CD4-positive, CD25-positive, alpha-beta regulatory T cell (primary cell): ENCODE results near the gene ARHGAP45. TPM values are rescaled to one million over a fixed set of nuclear protein-coding genes. Genes with fewer than 3 reads are reported as not detected.

Experiments
- ATAC-seq, 2 donors: fragments of 150-1000 bp; cut with Tn5 transposase; one replicate each; pipeline ENCODE4 v1.10.0; 2021; ENCODE audit warnings: low read depth in 2 of 2, moderate number of reproducible peaks in 2 of 2, moderate library complexity in 1 of 2
- DNase-seq, 3 donors: peaks; one replicate each; pipeline versions ENCODE4 v3.0.0 to v3.0.0-alpha.2; 2012 to 2022; ENCODE audit warnings: mixed read lengths in 1 of 3
- H3K27ac ChIP-seq: one replicate; pipeline ENCODE4 v1.7.0; 2013; ENCODE audit warnings: mild to moderate bottlenecking, low read length; ENCODE audit not compliant: insufficient read depth, poor library complexity, severe bottlenecking
- H3K27me3 ChIP-seq: one replicate; pipeline ENCODE4 v1.7.0; 2013; ENCODE audit warnings: low read length; ENCODE audit not compliant: control insufficient read depth, insufficient read depth
- H3K36me3 ChIP-seq: one replicate; pipeline ENCODE4 v1.7.0; 2013; ENCODE audit warnings: mild to moderate bottlenecking, low read length, moderate library complexity; ENCODE audit not compliant: control insufficient read depth, insufficient read depth
- H3K4me1 ChIP-seq: 2 replicates; pipeline ENCODE4 v1.7.0; 2013; ENCODE audit warnings: mild to moderate bottlenecking, low read length; ENCODE audit not compliant: insufficient read depth, control insufficient read depth, poor library complexity, severe bottlenecking
- H3K4me3 ChIP-seq: one replicate; pipeline ENCODE4 v1.7.0; 2013; ENCODE audit warnings: low read depth, mild to moderate bottlenecking, low read length, moderate library complexity
- H3K9me3 ChIP-seq, 2 experiments: 1 replicate in 1 of 2; 2 replicates in 1 of 2; pipeline ENCODE4 v1.7.0; 2013; ENCODE audit warnings: low read length in 2 of 2, mild to moderate bottlenecking in 1 of 2, moderate library complexity in 1 of 2; ENCODE audit not compliant: control insufficient read depth in 2 of 2
- H3K27ac Mint-ChIP-seq, 3 donors: one replicate each; pipeline ENCODE4 v1.8.0; 2020 to 2022; ENCODE audit warnings: mild to moderate bottlenecking in 3 of 3, mixed read lengths in 3 of 3, moderate library complexity in 2 of 3
- H3K27me3 Mint-ChIP-seq: one replicate; pipeline ENCODE4 v1.8.0; 2022; ENCODE audit warnings: mild to moderate bottlenecking, mixed read lengths
- H3K36me3 Mint-ChIP-seq: one replicate; pipeline ENCODE4 v1.8.0; 2020; ENCODE audit warnings: mixed read lengths
- H3K4me1 Mint-ChIP-seq, 4 donors: one replicate each; pipeline ENCODE4 v1.8.0; 2020 to 2022; ENCODE audit warnings: mixed read lengths in 4 of 4, mild to moderate bottlenecking in 1 of 4
- H3K4me3 Mint-ChIP-seq, 4 donors: one replicate each; pipeline ENCODE4 v1.8.0; 2020 to 2022; ENCODE audit warnings: mild to moderate bottlenecking in 4 of 4, mixed read lengths in 4 of 4, moderate library complexity in 3 of 4
- H3K9me3 Mint-ChIP-seq, 7 donors: one replicate each; pipeline ENCODE4 v1.8.0; 2020 to 2022; ENCODE audit warnings: mixed read lengths in 7 of 7, mild to moderate bottlenecking in 3 of 7, moderate library complexity in 2 of 7
- polyA plus RNA-seq, 4 donors: library from polyadenylated mRNA; unstranded; fragments of 300-500 nt; fragmentation: Illumina TruSeq; gene quantifications; one replicate each; pipeline ENCODE4 v1.2.3, GENCODE V29; 2021
- total RNA-seq: library from RNA; stranded (reverse); gene quantifications from one replicate; pipeline ENCODE4 v1.2.3, GENCODE V29; 2022

ARHGAP45 gene
- total and polyA plus RNA-seq, 5 donors from 2014 or later = 258 to 756 (median 284) TPM

DNA sequence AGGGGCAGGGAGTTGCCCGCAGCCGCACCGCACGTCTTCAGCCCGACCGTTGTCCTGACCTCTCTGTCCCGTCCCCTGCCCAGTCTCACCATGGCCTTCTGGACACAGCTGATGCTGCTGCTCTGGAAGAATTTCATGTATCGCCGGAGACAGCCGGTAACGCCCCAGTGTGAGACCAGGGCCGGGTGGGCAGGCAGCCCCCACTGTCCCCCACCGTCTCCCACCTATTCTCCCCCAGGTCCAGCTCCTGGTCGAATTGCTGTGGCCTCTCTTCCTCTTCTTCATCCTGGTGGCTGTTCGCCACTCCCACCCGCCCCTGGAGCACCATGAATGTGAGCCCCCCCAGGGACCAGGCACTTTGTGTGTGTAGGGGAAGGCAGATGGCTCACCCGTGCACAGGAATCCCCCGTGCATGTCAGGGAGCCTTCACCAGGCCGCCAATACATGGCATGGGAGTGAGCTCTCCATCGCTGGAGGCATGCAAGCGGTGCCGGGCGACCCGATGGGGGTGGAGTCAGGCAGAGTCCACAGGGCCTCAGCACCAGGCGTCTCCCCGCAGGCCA is 25.6 kb upstream of the ARHGAP45 start:
- Mint-ChIP-seq H3K36me3 (peaks cover 18% of the 10 kb centered on the region), H3K9me3 (peaks cover 0 to 2% (median 0%) of the 10 kb centered on the region in 7 donors), H3K27ac (peak overlapping the region in 1 of 3 donors; percentile 93), H3K27me3 (no peaks in the 10 kb centered on the region), H3K4me1 (peaks cover 5 to 54% (median 28%) of the 10 kb centered on the region in 4 donors), H3K4me3 (peak overlapping the region; percentile 92 to 99 (median 98))
- Histone ChIP-seq H3K36me3 (peaks cover 18% of the 10 kb centered on the region), H3K27me3 (no peaks in the 10 kb centered on the region), H3K4me1 (peaks cover 45% of the 10 kb centered on the region), H3K4me3 (peak overlapping the region; percentile 85), H3K9me3 (no peaks in the 10 kb centered on the region), H3K27ac (peak overlapping the region; percentile 16)
- DNase-seq = no peak
- no peak for ATAC-seq

DNA sequence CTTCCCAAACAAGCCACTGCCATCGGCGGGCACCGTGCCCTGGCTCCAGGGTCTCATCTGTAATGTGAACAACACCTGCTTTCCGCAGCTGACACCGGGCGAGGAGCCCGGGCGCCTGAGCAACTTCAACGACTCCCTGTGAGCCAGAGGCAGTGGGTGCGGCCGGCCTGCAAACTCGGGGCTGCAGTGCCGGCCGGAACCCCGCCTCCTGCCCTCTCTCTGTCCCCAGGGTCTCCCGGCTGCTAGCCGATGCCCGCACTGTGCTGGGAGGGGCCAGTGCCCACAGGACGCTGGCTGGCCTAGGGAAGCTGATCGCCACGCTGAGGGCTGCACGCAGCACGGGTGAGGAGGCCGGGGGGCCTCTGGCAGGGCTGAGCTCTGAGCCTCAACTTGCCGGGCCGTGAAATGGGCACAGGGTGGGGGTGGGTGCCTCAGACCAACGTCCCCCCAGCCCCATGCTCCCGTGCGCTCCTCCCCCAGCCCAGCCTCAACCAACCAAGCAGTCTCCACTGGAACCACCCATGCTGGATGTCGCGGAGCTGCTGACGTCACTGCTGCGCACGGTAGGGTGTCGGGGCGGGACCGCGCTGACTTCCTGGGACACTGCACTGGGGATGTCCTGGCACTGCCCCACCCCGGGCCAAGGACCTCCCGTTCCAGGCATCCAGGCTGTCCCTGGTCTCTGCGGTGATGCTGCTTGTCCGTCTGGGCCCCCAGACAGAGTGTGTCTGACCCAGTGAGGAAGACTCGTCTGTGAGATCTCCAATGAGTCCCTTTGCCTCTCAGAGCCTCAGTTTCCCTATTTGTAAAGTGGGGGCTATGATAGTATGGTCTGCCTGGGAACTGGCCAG is 24.9 kb upstream of the ARHGAP45 start:
- peaks cover 18% of the 10 kb centered on the region for H3K36me3 Mint-ChIP-seq
- peaks cover 0 to 2% (median 0%) of the 10 kb centered on the region in 7 donors for H3K9me3 Mint-ChIP-seq
- peaks cover 5 to 48% (median 27%) of the 10 kb centered on the region in 4 donors for H3K4me1 Mint-ChIP-seq
- peaks cover 47% of the 10 kb centered on the region for H3K4me1 ChIP-seq
- H3K27ac ChIP-seq = no peak overlapping the region
- H3K27ac Mint-ChIP-seq = peak overlapping the region in 1 of 3 donors; percentile 20
- H3K9me3 ChIP-seq = no peaks in the 10 kb centered on the region
- DNase-seq = no peak
- peaks cover 12% of the 10 kb centered on the region for H3K36me3 ChIP-seq
- H3K4me3 Mint-ChIP-seq = peak overlapping the region in 3 of 4 donors; percentile 31 to 98 (median 54)
- no peaks in the 10 kb centered on the region for H3K27me3 Mint-ChIP-seq
- H3K27me3 ChIP-seq = no peaks in the 10 kb centered on the region
- no peak overlapping the region for H3K4me3 ChIP-seq
- ATAC-seq = no peak

DNA sequence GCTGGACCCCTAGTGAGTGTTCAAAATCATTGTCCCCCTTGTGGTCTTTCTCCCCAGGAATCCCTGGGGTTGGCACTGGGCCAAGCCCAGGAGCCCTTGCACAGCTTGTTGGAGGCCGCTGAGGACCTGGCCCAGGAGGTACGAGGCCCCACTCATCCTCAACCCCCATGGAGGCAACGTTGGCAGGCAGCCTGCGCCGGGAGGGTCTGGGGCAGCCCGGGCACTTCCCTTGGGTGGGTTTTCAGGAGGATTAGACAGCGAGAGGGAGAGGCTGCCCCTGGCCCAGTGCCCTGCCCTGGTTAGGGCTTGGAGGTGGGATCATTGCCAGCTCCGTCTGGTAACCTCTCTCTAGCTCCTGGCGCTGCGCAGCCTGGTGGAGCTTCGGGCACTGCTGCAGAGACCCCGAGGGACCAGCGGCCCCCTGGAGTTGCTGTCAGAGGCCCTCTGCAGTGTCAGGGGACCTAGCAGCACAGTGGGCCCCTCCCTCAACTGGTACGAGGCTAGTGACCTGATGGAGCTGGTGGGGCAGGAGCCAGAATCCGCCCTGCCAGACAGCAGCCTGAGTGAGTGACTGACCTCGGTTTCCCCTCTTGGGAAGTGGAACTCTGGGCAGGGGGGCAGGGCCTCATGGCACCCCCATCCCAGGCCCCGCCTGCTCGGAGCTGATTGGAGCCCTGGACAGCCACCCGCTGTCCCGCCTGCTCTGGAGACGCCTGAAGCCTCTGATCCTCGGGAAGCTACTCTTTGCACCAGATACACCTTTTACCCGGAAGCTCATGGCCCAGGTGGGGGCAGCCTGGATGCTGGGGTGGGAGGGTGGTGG is 24.1 kb upstream of the ARHGAP45 start:
- Histone ChIP-seq H3K4me1 (peaks cover 44% of the 10 kb centered on the region), H3K4me3 (no peak overlapping the region), H3K36me3 (peaks cover 7% of the 10 kb centered on the region), H3K27me3 (no peaks in the 10 kb centered on the region), H3K9me3 (no peaks in the 10 kb centered on the region), H3K27ac (no peak overlapping the region)
- no peaks in the 10 kb centered on the region for H3K27me3 Mint-ChIP-seq
- no peak for ATAC-seq
- H3K4me1 Mint-ChIP-seq = peaks cover 5 to 41% (median 22%) of the 10 kb centered on the region in 4 donors
- peaks cover 0 to 2% (median 0%) of the 10 kb centered on the region in 7 donors for H3K9me3 Mint-ChIP-seq
- H3K27ac Mint-ChIP-seq = peak overlapping the region in 1 of 3 donors; percentile 20
- peak overlapping the region in 2 of 4 donors; percentile 26 to 31 for H3K4me3 Mint-ChIP-seq
- no peak for DNase-seq
- H3K36me3 Mint-ChIP-seq = peaks cover 13% of the 10 kb centered on the region

- peaks cover 7% of the 10 kb centered on the region for H3K36me3 ChIP-seq
- H3K27ac ChIP-seq = no peak overlapping the region
- H3K9me3 Mint-ChIP-seq = peaks cover 0 to 2% (median 0%) of the 10 kb centered on the region in 7 donors
- H3K4me1 Mint-ChIP-seq = peaks cover 2 to 20% (median 10%) of the 10 kb centered on the region in 4 donors
- peak; percentile 45 to 60 for ATAC-seq
- peaks cover 3% of the 10 kb centered on the region for H3K36me3 Mint-ChIP-seq
- no peak overlapping the region for H3K27ac Mint-ChIP-seq
- no peaks in the 10 kb centered on the region for H3K27me3 Mint-ChIP-seq
- peak overlapping the region in 2 of 4 donors; percentile 36 to 76 for H3K4me3 Mint-ChIP-seq
- no peaks in the 10 kb centered on the region for H3K27me3 ChIP-seq
- no peaks in the 10 kb centered on the region for H3K9me3 ChIP-seq
- peak; percentile 61 to 73 (median 68) for DNase-seq
- H3K4me3 ChIP-seq = no peak overlapping the region
- peaks cover 24% of the 10 kb centered on the region for H3K4me1 ChIP-seq
Observed at GRCh38 chr19:1045247-1045603, 21.7 kb upstream of the ARHGAP45 start.

GRCh38 chr19:1046117-1046626 is 20.8 kb upstream of the ARHGAP45 start:
- Mint-ChIP-seq H3K9me3 (peaks cover 0 to 2% (median 0%) of the 10 kb centered on the region in 7 donors), H3K4me1 (peaks cover 0 to 14% (median 7%) of the 10 kb centered on the region in 4 donors), H3K36me3 (peaks cover 3% of the 10 kb centered on the region), H3K4me3 (no peak overlapping the region), H3K27ac (peak overlapping the region in 1 of 3 donors; percentile 26), H3K27me3 (no peaks in the 10 kb centered on the region)
- Histone ChIP-seq H3K4me1 (peaks cover 14% of the 10 kb centered on the region), H3K27me3 (no peaks in the 10 kb centered on the region), H3K36me3 (peaks cover 7% of the 10 kb centered on the region), H3K27ac (no peak overlapping the region), H3K9me3 (no peaks in the 10 kb centered on the region), H3K4me3 (no peak overlapping the region)
- ATAC-seq (no peak), DNase-seq (no peak)

GRCh38 chr19:1046836-1047695 is 19.9 kb upstream of the ARHGAP45 start:
- peaks cover 3% of the 10 kb centered on the region for H3K36me3 Mint-ChIP-seq
- no peaks in the 10 kb centered on the region for H3K27me3 Mint-ChIP-seq
- no peak overlapping the region for H3K27ac Mint-ChIP-seq
- no peak for ATAC-seq
- Histone ChIP-seq H3K9me3 (no peaks in the 10 kb centered on the region), H3K27me3 (no peaks in the 10 kb centered on the region), H3K4me3 (no peak overlapping the region), H3K4me1 (peaks cover 6% of the 10 kb centered on the region), H3K27ac (no peak overlapping the region), H3K36me3 (peaks cover 6% of the 10 kb centered on the region)
- peaks cover 0 to 2% (median 0%) of the 10 kb centered on the region in 7 donors for H3K9me3 Mint-ChIP-seq
- H3K4me1 Mint-ChIP-seq = peaks cover 2 to 11% (median 6%) of the 10 kb centered on the region in 4 donors
- H3K4me3 Mint-ChIP-seq = no peak overlapping the region
- no peak for DNase-seq
